A673 (cell line): ENCODE results near the gene SPECC1.

Experiments
- EZH2 ChIP-seq: fragments of 200-600 bp; sonication (generic); IDR thresholded peaks from 2 replicates; pipeline ENCODE4 v1.6.1; 2017; ENCODE audit warnings: borderline replicate concordance, low read depth, mild to moderate bottlenecking, mixed read lengths, antibody characterized with exemption, low read length; ENCODE audit not compliant: poor library complexity, severe bottlenecking
- TF ChIP-seq, protein P1 (sequence below): fragments of 300-800, 200-600 bp; sonication (generic); conservative IDR thresholded peaks from 2 replicates; pipeline ENCODE4 v1.5.1; 2017; ENCODE audit warnings: low read depth, mild to moderate bottlenecking, antibody characterized with exemption, low read length, moderate library complexity, mixed read lengths

DNA sequence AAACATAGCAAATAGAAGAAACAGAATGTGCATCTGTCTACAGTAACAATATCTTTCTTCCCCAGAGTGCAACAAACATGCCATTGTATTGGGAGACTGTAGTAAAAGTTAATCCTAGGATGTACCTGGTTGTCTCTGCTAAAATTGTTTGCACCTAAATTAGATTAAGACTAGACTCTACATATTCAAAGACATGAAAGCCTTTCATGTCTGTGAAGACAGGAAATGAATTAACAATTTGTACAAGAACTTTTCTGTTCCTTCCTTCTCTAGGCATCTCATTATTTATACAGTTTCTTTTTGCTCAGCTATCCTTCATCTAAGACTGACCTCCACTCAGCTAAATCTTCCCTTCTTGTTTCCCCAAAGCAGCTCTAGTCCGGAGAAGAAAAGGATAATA is 237.5 kb downstream of the SPECC1 start:
- TF ChIP-seq, protein P1, sequence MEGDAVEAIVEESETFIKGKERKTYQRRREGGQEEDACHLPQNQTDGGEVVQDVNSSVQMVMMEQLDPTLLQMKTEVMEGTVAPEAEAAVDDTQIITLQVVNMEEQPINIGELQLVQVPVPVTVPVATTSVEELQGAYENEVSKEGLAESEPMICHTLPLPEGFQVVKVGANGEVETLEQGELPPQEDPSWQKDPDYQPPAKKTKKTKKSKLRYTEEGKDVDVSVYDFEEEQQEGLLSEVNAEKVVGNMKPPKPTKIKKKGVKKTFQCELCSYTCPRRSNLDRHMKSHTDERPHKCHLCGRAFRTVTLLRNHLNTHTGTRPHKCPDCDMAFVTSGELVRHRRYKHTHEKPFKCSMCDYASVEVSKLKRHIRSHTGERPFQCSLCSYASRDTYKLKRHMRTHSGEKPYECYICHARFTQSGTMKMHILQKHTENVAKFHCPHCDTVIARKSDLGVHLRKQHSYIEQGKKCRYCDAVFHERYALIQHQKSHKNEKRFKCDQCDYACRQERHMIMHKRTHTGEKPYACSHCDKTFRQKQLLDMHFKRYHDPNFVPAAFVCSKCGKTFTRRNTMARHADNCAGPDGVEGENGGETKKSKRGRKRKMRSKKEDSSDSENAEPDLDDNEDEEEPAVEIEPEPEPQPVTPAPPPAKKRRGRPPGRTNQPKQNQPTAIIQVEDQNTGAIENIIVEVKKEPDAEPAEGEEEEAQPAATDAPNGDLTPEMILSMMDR: no peak
- TF ChIP-seq EZH2: no peak
